HG03196 (cell line): ENCODE data around the gene MCFD2.
"Not testable (repeated sequence)": the region's sequence is repeated elsewhere in the genome, so short reads cannot be mapped to it uniquely, and the experiment has no call there.

Experiments used
- ATAC-seq: cut with Tn5 transposase; IDR thresholded peaks from one replicate; pipeline ENCODE4 v1.9.1; 2021; ENCODE audit not compliant: unreplicated experiment

MCFD2 gene

DNA sequence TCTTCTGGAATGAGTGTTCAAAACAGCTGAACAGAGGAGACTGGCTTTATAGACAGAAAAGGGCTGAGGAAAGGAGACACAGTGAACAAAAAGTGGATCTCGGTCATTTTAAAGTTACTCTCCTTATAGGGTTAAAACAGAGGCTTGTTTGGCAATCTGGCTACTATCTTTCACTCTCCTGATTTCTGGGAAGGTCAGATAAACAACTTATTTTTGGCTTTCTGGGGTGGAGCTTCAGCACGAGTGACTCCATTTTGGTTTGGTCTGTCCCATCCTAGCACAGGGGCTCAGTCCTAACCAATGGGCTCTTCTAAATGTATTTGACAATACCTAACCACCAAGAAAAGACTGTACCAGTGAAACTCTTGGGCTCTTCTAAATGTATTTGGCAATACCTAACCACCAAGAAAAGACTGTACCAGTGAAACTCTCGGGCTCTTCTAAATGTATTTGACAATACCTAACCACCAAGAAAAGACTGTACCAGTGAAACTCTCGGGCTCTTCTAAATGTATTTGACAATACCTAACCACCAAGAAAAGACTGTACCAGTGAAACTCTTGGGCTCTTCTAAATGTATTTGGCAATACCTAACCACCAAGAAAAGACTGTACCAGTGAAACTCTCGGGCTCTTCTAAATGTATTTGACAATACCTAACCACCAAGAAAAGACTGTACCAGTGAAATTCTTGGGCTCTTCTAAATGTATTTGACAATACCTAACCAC, 39.5 kb downstream of the MCFD2 start:
- ATAC-seq: not testable (repeated sequence)

DNA sequence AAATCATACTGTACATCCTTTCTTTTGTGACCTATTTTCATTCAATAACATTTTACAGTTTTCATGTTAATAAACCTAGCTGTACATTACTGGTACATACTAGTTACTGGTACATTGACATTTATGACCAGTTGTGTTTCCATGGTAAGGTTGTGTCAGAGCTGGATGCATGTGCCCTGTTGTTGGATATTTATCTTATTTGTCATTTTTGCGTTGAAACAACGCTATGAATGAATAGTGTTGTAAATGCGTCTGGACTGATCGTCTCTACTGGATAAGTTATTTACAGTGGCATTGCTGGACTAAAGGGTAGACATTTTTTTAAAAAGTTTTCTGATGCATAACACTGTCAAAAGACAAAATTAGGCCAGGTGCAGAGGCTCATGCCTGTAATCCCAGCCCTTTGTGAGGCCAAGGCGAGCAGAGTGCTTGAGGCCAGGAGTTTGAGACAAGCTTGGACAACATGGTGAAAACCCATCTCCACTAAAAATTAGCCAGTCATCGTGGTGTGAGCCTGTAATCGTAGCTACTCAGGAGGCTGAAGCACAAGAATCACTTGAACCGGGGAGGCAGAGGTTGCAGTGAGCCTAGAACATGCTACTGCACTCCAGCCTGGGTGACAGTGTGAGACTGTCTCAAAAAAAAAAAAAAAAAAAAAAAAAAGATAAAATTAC, 40.2 kb downstream of the MCFD2 start:
- no peak for ATAC-seq

DNA sequence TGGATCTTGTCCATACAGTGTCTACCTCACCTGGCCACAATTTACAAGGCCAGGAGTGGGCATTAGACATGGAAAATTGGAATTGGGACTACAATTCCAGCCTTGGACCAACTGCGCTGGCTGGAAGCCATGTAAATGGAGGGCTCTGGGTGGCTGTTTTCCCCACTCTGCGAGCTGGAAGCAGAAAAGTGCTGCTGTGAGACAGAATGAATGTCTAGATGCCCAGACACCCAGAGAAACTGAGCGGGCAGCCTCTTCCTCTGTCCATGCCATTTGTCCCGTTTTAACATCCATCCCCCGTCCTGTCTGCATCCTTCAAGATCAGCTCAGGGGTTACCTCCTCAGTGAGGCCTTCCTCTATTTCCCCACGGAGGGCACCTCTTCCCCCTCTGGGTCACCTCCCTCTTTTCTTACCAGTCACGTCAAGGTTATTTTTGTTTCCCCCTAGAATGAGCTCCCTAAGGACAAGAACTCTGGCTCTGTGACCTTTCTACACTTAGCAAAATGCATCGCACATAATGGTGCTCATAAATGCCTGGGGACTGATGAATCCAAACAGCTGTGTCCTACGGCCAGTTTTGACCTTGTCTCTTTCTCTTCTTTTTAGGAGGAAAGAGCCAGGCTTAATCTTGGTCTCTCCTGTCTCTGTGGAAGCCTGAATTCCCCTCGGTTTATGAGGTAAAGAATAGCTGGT, 41.2 kb downstream of the MCFD2 start:
- no peak for ATAC-seq

DNA sequence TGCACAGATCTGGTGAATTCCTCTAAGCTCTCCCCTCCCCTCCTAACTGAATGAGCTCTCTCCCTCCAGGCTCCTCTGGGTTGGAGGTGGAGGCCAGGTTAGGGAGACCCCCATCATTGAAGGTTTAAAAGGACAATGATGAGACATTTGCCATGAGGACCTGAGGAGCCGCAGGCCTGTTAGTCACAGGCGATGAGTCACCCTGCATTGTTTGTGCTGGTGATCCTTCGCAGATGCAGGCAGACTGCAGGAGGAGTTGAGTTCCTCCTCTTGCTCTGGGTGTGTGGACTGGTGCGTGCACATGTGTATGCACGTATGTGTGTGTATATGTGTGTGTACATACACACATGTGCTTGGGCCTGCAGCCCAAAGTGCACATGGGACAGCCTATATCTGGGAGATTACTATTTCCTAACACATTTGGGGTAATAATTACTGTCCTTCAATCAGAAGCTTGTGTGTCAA, 42.0 kb downstream of the MCFD2 start:
- ATAC-seq: no peak

DNA sequence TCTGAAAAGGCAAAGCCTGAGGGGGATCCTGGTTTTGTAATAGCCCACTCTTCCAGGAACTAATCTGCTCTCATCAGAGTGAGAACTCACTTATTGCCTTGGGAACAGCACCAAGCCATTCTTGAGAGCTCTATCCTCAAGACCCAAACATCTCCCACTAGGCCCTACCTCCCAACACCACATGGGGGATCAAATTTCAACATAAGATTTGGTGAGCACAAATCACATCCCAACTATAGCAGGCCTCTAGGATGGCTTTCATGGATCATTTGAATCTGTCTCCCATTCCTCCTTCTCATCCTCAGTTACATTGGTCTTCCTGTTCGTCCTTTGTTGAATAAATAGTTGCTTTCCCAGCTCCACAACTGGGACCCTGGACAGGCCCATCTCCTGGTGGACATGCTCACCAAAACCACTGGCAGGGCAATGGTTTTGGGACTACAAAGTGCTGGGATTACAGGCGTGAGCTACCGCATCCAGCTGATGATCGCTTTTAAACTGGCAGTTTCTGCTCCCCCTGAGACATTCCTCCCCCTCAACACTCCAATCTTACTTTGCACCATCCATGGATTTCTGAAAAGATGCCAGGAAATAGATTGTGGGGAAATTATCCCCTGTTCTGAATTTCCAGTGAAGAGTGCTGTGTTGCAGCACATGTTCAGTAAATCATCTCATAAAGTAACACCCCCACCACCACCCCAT, 42.6 kb downstream of the MCFD2 start:
- ATAC-seq: no peak

DNA sequence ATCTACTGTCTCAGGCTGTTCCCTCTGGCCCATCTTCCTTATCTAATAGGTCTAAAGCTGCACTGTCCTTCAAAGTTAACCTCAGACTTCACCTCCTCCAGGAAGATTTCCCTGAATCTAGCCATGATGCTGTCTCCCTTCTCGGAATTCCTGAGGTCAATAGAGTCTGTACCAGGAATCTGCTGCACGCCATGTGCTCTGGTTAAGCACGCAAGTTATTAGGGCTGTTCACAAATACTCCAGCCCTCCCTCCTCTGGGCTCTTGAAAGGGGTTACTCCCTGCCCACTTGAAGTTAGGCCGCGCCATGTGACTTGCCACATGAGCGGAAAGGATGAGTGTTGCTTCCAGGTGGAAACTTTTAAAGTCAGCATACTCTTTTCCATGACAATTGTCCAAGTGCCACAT, 43.6 kb downstream of the MCFD2 start:
- ATAC-seq: no peak

DNA sequence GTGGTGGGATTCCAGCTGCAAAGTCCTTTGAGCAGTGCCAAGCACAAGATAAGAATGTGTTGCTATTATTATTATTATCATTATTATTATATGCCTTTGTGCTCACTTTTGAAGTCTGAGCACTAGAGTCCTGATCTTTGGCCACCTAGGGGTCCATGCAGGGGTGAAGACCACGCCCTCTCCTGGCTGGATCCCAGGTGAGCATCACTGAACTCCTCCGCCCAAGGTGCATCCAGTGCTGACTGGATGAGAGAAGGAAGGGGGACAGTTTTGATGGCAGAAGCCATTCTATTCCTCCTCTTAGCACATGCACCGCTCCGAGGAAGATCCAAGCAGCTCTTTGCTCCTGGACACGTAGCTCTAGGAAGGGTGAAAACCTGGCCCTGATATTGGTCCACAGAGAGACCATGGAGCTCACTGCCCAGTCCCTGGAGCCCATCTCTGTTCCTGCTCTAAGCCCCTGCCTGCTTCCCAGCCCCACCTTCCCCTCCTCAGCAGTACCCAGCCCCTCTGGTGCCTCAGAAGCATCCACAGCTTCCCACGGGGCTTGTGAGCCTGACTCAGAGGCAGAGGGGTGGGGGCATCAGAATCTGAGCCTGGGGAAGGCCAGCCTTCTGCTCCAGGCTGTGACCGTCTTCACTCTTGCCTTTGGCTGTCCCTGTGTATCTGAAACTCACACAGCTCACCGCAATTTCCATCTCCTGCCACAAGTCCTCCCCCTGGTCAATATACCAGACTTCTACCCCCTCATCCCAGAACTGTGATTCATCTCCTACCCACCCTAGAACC, 45.4 kb downstream of the MCFD2 start:
- no peak for ATAC-seq

DNA sequence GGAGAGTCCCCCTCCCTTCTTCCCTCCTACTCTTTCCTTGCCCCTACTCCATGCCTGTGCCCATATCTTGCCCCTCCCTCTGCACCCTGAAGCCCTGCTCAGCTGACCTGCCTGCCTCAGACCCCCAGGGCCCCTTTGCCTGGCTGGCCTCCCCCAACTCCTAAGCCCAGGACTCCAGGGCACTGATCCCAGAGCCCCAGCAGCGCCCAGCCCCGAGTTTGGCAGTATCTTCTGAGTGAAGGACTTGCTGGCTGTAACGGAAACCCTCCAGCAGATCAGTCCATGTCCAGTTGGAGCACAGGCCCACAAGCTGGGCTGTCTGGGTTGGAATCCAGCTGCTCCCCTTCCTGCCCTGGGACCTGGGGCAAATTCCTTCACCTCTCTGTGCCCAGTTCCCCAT, 46.0 kb downstream of the MCFD2 start:
- no peak for ATAC-seq

DNA sequence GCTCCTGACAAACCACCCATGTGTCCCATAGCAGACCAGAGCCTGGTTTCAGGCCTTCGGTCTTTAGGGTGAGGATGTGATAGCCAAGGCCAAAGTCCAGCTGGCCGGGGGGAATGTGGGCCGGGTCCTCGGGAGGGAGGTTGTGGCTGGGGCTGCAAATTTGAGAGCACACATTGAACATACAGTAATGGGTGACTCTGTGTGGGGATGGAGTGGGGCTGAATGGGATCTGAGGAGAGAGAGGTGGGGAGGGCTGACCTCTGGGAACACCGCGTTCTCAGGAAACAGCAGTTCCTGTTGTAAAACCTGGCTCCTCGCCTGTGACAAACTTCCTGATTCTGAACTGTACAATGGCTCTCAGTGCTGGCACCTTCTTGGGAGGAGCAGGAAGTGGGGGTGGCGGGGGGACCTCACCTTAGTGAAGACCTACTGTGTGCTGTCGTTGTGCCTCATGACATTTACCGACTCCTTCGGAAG, 48.8 kb downstream of the MCFD2 start:
- ATAC-seq: no peak

DNA sequence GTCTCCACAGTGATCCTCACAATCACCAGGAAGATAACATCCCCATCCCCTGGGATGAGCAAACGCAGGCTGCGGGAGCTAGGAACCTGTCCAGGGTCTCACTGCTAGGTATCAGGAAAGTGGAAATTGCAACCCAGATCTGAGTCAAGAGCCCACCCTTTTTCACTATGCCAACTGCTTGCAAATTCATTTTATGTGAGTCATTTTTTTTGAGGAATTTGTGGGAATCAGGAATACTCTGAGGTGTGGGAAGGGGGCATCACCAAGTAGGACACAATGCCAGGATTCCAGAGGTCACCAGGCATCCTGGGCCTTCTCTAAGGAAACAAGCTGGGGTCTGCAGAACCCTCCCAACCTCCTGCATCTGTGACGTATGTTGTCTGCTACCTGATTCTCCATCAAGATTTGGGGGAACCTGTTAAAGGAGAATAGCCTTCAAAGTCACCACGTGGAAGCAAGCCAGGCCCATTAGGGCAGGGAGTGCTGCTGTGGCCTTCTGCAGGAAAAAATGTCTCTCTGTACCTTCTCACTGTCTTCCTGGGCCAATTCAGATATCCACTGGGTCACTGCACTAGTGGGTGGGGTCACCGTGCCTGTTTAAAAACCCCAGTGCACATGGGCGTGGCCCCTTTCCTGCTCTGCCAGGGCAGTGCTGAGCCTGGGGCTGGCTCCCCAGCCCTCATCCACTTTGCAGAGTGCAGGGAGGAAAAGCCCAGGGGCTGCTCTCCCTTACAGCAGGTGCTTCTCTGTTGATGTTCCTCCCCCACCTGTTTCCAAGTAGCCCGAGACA, 50.2 kb downstream of the MCFD2 start:
- no peak for ATAC-seq

DNA sequence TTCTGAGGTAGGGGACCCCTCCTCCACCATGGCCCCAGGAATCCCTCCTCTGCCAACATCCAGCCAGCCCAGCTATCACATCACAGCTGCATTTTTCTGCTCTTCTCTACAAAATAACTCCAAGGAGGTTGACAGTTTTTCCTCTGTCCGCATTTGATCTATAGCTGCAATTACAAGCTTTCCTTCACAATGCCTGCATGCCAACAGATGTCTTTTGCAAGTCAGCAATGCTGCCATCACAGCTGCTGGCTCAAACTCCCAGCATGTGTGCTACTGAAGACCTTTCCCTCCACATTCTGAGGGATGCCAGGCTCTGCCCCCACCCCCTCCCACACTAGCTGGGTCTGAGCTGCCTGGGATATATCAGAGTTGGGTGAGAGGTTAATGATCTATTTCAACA, 51.7 kb downstream of the MCFD2 start:
- no peak for ATAC-seq

DNA sequence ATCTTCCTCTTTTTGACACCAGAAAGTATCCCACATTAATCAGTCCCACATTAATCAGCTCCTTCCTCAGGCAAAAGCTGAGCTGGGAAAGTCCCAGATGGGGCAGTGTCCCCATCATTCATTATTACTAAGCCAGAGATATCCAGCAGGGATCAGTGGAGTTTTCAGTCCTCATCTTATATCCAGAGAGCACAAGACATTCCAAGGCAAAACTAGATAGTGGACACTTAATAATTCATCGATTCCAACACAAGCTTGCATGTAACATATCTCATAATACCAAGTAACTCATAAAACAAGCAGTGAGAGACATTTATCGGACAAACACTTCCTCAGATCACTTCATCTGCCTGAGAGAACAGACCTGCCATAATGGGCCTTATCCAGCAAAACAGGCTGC, 53.1 kb downstream of the MCFD2 start:
- no peak for ATAC-seq

DNA sequence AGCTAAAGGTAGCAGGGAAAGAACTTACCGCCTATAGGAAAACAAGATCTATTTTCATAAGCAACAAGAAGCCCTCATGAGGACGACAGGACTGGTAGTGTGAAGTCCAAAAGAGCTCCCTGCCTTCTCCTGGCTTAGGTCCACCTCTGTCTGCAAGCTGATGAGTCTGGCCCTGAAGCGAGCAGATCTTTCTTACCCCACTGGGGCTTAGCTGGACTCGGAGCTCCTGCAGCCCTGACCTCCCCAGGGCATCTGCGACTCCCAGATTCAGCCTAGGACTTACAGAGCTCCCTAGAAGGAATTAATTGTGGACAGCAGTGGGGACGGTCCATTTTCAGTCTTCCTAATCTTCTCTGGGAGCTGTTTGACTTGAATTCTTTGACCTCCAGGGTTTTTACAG, 53.7 kb downstream of the MCFD2 start:
- ATAC-seq: no peak

DNA sequence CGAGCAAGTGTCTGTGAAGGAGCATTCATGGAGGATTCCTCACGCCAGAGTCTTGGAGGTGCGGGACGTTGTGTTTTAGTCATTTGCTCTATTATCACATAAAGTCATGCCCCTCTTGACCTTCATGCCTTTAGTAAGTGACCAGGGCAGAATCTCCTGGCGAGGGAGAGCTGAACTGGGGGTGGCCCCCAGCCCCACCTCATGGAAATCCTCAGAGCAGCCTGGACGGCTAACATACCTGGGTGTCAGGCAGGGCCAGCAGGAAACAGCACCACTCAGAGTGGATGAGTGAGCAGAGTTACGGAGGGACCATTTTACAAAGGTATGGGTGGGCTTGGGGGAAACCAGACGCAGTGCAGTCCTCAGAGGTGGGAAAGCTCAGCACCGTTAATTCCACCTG, 56.1 kb downstream of the MCFD2 start:
- no peak for ATAC-seq

DNA sequence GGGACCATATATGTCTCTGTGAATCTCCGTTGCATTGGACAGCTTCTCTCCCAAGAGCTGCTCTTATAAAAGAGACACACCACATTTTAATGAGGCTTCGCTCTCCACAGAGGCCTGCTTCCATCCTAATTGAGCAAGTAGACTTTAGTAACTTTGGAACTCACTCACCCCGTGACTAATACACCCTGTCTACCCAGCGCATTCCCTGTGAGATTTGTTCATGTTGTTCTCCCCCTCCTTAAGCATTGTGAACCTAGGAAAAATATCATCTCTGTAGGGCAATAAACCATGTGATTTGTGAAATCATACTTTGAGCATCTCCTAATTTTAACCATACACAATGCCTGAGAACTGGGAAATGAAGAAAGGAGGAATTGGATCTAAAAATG, 56.9 kb downstream of the MCFD2 start:
- ATAC-seq: no peak

DNA sequence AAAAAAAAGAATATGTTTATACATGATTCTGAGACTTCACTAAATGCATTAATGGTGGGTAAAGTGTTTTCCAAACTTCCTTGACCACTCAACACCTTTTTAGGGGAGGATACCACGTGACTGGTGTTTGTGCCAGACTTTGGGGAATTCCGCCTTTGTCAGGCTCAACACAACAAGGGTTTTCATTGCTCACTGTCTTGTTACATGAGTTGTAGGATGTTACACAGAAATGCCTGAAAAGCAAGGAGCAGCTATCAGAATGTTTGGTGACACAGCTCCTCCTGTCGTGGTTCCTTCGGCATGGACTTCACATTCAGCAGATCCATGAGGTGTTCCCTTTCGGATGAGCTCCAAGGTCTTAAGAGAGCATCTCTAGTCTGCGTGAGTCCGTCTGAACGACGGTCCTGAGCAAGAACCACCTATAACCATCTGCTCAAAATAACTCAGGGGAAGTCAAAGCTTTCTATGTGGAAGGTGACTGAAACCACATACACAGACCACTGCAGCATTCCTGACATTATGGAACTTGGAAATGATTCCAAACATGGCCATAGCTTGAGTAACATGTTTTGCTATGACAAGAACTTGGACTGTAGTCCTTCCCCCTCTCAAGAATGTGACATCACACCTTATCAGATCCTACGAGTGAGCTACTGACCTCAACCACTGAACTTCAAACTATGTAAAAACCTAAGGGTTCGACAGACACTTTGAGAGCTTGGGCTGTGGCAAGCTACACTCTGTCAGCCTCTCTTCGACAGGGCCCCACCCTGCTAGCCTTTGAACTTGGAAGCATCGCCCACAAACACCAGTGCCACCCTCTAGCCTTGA, 57.5 kb downstream of the MCFD2 start:
- no peak for ATAC-seq

DNA sequence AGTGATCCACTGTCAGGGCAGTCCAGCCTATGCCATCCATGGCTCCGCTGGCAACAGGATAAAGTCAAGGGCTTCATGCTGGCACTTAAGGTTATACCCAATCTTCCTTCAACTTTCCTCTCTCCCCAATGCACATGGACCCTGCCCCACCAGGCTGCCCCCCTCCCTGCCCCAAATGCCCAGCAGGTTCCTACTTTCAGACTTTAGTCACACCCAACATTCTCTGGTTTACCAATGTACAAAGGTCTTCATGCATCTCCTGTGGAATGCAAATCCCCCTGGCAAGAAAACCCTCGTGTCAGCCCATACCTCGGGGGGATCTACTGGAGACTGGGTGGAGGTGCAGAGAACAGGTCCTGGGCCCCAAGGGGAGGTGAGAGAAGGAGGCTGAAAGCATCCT, 59.3 kb downstream of the MCFD2 start:
- ATAC-seq: no peak

DNA sequence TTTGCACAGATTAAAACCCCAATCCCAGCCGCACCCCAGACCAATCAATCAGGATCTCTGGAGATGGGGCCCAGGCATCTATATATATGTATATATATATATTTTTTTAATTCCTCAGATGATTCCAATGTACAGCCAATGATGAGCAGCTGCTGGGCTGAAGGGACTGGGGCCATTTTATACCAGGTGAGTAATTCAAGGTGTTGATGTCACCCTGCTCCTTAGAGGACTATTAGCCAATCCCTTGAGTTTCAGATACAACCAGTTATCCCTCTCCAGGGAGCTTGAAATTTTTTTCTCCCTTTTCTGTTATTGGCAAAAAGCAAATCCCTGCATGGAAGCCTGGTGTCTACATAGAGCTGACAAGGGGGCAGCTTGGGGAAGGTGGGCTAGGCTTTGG, 59.8 kb downstream of the MCFD2 start:
- no peak for ATAC-seq

DNA sequence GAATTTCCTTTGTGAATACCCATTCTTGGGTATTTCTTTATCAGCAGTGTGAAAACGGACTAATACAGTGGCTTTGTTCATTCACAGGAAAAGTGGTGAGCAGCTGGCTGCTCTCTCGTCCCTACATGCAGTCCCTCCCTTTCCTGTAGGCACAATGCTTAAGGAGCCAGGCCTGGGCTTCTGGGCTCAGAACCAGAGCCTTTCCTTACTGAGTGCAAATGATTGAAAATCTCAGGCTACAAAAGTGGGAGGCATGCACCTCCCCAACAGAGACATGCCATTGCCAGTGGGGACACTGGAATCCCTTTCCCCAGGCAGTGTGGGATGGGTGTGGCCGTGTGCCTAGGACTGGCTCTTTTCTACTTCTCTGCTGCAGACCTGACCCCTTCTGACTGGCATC, 61.3 kb downstream of the MCFD2 start:
- ATAC-seq: no peak
